Ovary (tissue), 3 donors: ENCODE data around the gene C8A.

Source experiments
- EP300 ChIP-seq: sonication (generic); formaldehyde crosslinking; IDR thresholded peaks from one replicate; pipeline ENCODE4 v1.6.1; 2017; ENCODE audit warnings: antibody characterized with exemption
- POLR2A ChIP-seq: fragments of 450-650 bp; IDR thresholded peaks from one replicate; pipeline ENCODE4 v1.6.1; 2017; ENCODE audit warnings: antibody characterized with exemption, mild to moderate bottlenecking, moderate library complexity
- TF ChIP-seq, protein P1 (sequence below), 3 donors: fragments of 450-650 bp in 2 of 3; fragments of 200-600 bp in 1 of 3; IDR thresholded peaks; one replicate each; pipeline versions ENCODE4 v1.5.1 to v1.8.0; 2016 to 2022; ENCODE audit warnings: antibody characterized with exemption in 3 of 3, mild to moderate bottlenecking in 1 of 3
- donor health status: DM: no; HTN: no; CAD: no.

DNA sequence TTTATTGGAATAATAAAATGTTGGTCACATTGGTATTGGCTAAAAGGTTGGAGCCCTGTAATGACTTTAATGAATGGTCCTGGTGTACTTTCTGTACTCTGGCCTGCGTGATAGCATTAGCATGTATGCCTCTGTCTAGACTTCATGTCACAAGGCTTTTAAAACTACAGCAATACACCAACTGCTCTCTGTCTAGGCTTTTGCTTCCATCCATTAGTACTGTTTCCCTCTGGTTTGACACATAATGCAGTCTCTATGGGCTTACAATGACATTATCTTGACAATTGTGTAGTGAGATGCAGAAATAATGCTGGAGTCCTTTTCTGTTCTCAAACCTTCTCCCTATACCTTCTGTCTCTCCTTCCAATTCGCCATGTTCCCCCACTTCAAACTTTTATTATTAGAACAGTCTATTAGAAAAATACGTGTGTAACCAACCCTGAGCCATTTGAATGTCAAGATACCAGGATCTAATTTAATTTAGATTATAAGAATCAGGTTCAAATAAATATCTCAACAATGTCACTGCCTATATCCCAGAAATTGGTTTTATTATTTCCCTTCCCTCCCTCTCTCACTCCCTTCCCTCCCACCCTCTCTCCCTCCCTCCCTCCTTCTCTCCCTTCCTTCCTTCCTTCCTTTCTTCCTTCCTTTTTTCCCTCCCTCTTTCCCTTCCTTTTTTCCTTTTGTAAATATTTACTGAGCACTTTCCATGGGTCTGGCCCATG is 8.8 kb downstream of the C8A start:
- TF ChIP-seq POLR2A (no peak), EP300 (no peak)
- TF ChIP-seq, protein P1, sequence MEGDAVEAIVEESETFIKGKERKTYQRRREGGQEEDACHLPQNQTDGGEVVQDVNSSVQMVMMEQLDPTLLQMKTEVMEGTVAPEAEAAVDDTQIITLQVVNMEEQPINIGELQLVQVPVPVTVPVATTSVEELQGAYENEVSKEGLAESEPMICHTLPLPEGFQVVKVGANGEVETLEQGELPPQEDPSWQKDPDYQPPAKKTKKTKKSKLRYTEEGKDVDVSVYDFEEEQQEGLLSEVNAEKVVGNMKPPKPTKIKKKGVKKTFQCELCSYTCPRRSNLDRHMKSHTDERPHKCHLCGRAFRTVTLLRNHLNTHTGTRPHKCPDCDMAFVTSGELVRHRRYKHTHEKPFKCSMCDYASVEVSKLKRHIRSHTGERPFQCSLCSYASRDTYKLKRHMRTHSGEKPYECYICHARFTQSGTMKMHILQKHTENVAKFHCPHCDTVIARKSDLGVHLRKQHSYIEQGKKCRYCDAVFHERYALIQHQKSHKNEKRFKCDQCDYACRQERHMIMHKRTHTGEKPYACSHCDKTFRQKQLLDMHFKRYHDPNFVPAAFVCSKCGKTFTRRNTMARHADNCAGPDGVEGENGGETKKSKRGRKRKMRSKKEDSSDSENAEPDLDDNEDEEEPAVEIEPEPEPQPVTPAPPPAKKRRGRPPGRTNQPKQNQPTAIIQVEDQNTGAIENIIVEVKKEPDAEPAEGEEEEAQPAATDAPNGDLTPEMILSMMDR (IDR thresholded peaks at IDR 0.05), result no peak
